GM23248 (cell line): ENCODE results near the gene NHP2.

ENCODE experiments used
- EZH2 ChIP-seq: fragments of 200-600 bp; sonication (generic); IDR thresholded peaks from 2 replicates; pipeline ENCODE4 v1.6.1; 2018; ENCODE audit warnings: antibody characterized with exemption, mild to moderate bottlenecking; ENCODE audit not compliant: insufficient read depth, poor library complexity, severe bottlenecking
- EZH2phosphoT487 ChIP-seq: fragments of 200-600 bp; sonication (generic); IDR thresholded peaks from 2 replicates; pipeline ENCODE4 v1.6.1; 2018; ENCODE audit warnings: antibody characterized with exemption, moderate library complexity, mild to moderate bottlenecking, low read depth; ENCODE audit not compliant: insufficient read depth

GRCh38 chr5:178163772-178164735 is 10.4 kb upstream of the NHP2 start:
- no peak for TF ChIP-seq EZH2
- no peak for TF ChIP-seq EZH2phosphoT487
